ENCODE measurements around the gene INSYN1. TPM values are rescaled to one million over a fixed set of nuclear protein-coding genes. Genes with fewer than 3 reads are reported as not detected.
"Not testable (repeated sequence)": the region's sequence is repeated elsewhere in the genome, so short reads cannot be mapped to it uniquely, and the experiment has no call there.

Gene INSYN1
- total and polyA plus RNA-seq, 9 donors = 3.1 to 9.0 (median 5.4) TPM

GRCh38 chr15:73737535-73737934 lies 15.6 kb downstream of the INSYN1 start:
- H3K9me3 ChIP-seq (replicated peaks; ENCODE audit: control insufficient read depth, low read depth, low read length) = no peaks in the 10 kb centered on the region
- DNase-seq = no peak
- no peak overlapping the region for H3K27ac ChIP-seq (ENCODE audit: low read length)
- H3K36me3 ChIP-seq (ENCODE audit: control insufficient read depth, insufficient read depth, low read length) = no peaks in the 10 kb centered on the region
- H3K4me3 ChIP-seq (ENCODE audit: low read length) = no peak overlapping the region
- peaks cover 22% of the 10 kb centered on the region for H3K27me3 ChIP-seq (ENCODE audit: control insufficient read depth, insufficient read depth, low read length)
- 28% methylated on average over 5 of the region's 7 CpGs for WGBS (ENCODE audit: insufficient coverage)
- no peaks in the 10 kb centered on the region for H3K4me1 ChIP-seq (ENCODE audit: control insufficient read depth, insufficient read depth, low read length)

GRCh38 chr15:73732930-73733329 lies 20.2 kb downstream of the INSYN1 start:
- H3K36me3 ChIP-seq (ENCODE audit: control insufficient read depth, insufficient read depth, low read length) = no peaks in the 10 kb centered on the region
- WGBS (ENCODE audit: insufficient coverage) = 11% methylated on average over 1 of the region's 3 CpGs
- peaks cover 17% of the 10 kb centered on the region for H3K27me3 ChIP-seq (ENCODE audit: control insufficient read depth, insufficient read depth, low read length)
- no peak for DNase-seq
- no peak overlapping the region for H3K27ac ChIP-seq (ENCODE audit: low read length)
- no peaks in the 10 kb centered on the region for H3K9me3 ChIP-seq (replicated peaks; ENCODE audit: control insufficient read depth, low read depth, low read length)
- no peak overlapping the region for H3K4me3 ChIP-seq (ENCODE audit: low read length)
- H3K4me1 ChIP-seq (ENCODE audit: control insufficient read depth, insufficient read depth, low read length) = no peaks in the 10 kb centered on the region

GRCh38 chr15:73732051-73732450 lies 21.1 kb downstream of the INSYN1 start:
- 91% methylated on average over 29 of the region's 29 CpGs for WGBS (ENCODE audit: insufficient coverage)
- not testable (repeated sequence) for H3K4me1 ChIP-seq (ENCODE audit: control insufficient read depth, insufficient read depth, low read length); H3K36me3 ChIP-seq (ENCODE audit: control insufficient read depth, insufficient read depth, low read length); H3K9me3 ChIP-seq (replicated peaks; ENCODE audit: control insufficient read depth, low read depth, low read length); DNase-seq; H3K4me3 ChIP-seq (ENCODE audit: low read length); H3K27ac ChIP-seq (ENCODE audit: low read length)
- peaks cover 13% of the 10 kb centered on the region for H3K27me3 ChIP-seq (ENCODE audit: control insufficient read depth, insufficient read depth, low read length)

DNA sequence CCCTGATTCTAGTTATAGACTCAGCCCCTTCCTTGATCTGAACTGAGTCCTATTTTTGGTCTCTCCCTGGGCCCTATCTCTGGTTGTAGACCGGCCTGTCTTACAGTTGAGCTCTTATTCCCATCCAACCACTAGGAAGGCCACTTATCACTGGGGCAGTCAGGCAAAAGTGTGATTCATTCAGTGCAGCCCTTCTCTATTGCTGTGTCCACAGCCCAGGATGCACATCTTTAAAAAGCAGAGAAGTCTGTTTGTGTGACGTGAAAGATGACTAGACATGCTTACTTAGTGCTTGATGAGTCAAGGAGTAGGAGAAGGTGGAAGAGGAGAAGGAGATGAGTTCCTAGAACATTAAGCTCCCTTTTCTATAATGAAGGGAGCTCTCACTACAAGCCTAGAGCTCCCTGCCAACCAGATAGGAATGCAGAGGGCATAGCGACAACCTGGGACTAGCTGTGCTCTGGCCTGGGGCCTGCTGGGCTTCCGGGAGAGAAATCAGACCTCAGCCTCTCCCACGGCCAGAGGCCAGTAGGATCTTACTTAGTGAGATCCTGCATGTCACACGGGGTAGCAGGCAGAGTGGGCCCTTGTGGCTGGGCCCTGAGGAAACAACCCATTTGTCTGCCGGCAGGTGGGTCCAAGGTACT lies 25.7 kb downstream of the INSYN1 start:
- H3K27ac ChIP-seq (ENCODE audit: low read length) = no peak overlapping the region
- 90% methylated on average over 3 of the region's 7 CpGs for WGBS (ENCODE audit: insufficient coverage)
- H3K4me3 ChIP-seq (ENCODE audit: low read length) = no peak overlapping the region

DNA sequence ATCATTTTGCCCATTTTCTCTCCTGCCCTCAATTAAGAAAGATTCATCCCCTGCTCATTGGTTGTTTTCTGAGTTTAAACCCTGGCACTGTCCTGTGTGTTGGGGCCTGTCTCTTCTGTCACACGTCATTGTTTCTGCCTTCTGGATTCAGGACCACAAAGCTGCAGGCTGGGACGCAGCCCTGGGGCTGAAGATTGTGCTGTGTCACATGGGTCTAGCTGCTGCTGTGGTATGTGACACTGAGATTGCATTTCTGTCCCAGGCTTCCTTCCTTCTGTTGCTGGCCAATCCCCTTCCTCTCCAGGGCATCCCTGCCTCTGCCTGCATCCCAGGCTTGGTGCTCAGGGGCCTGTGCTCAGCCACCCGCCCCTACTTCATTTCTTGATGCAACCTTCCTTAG lies 28.9 kb downstream of the INSYN1 start:
- WGBS (ENCODE audit: insufficient coverage) = no CpG with 5 or more reads among the region's 3 CpGs
- DNase-seq = no peak

More for the DNA sequence above, 25.7 kb downstream of the INSYN1 start:
- H3K4me1 ChIP-seq (ENCODE audit: control insufficient read depth, insufficient read depth, low read length) = no peaks in the 10 kb centered on the region
- H3K9me3 ChIP-seq (replicated peaks; ENCODE audit: control insufficient read depth, low read depth, low read length) = no peaks in the 10 kb centered on the region
- no peak for DNase-seq
- no peaks in the 10 kb centered on the region for H3K27me3 ChIP-seq (ENCODE audit: control insufficient read depth, insufficient read depth, low read length)
- H3K36me3 ChIP-seq (ENCODE audit: control insufficient read depth, insufficient read depth, low read length) = no peaks in the 10 kb centered on the region

DNA sequence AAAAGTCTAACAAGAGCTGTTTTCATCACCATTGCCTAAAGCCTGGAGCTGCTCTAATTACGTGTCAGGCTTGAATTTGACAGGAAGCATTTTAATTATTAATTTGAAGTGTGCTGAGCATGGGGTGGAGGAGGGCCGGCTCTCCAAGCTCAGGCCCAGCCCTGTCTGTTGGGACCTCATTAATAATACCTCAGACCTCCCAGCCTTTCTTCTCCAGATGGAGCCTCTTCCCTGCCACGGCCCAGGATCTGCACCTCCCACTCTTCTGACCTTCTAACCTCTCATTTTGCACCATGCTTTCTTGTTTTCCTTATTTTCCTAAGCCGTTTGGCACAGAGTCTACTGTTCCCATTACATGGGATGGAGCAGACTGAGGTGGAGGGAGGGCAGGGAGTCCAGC lies 30.0 kb downstream of the INSYN1 start:
- Histone ChIP-seq H3K27me3 (ENCODE audit: control insufficient read depth, insufficient read depth, low read length) (no peaks in the 10 kb centered on the region), H3K4me3 (ENCODE audit: low read length) (no peak overlapping the region), H3K4me1 (ENCODE audit: control insufficient read depth, insufficient read depth, low read length) (no peaks in the 10 kb centered on the region), H3K27ac (ENCODE audit: low read length) (no peak overlapping the region), H3K36me3 (ENCODE audit: control insufficient read depth, insufficient read depth, low read length) (no peaks in the 10 kb centered on the region), H3K9me3 (replicated peaks; ENCODE audit: control insufficient read depth, low read depth, low read length) (no peaks in the 10 kb centered on the region)
- no peak for DNase-seq
- WGBS (ENCODE audit: insufficient coverage) = 0% methylated on average over 1 of the region's 4 CpGs

More for the DNA sequence above, 28.9 kb downstream of the INSYN1 start:
- Histone ChIP-seq H3K4me3 (ENCODE audit: low read length) (no peak overlapping the region), H3K4me1 (ENCODE audit: control insufficient read depth, insufficient read depth, low read length) (no peaks in the 10 kb centered on the region), H3K36me3 (ENCODE audit: control insufficient read depth, insufficient read depth, low read length) (no peaks in the 10 kb centered on the region), H3K27ac (ENCODE audit: low read length) (no peak overlapping the region), H3K27me3 (ENCODE audit: control insufficient read depth, insufficient read depth, low read length) (no peaks in the 10 kb centered on the region), H3K9me3 (replicated peaks; ENCODE audit: control insufficient read depth, low read depth, low read length) (no peaks in the 10 kb centered on the region)

GRCh38 chr15:73722425-73722824 lies 30.7 kb downstream of the INSYN1 start:
- no peak overlapping the region for H3K4me3 ChIP-seq (ENCODE audit: low read length)
- no peaks in the 10 kb centered on the region for H3K9me3 ChIP-seq (replicated peaks; ENCODE audit: control insufficient read depth, low read depth, low read length)
- no peaks in the 10 kb centered on the region for H3K27me3 ChIP-seq (ENCODE audit: control insufficient read depth, insufficient read depth, low read length)
- DNase-seq = no peak
- 92% methylated on average over 3 of the region's 3 CpGs for WGBS (ENCODE audit: insufficient coverage)
- H3K36me3 ChIP-seq (ENCODE audit: control insufficient read depth, insufficient read depth, low read length) = no peaks in the 10 kb centered on the region
- H3K4me1 ChIP-seq (ENCODE audit: control insufficient read depth, insufficient read depth, low read length) = no peaks in the 10 kb centered on the region
- no peak overlapping the region for H3K27ac ChIP-seq (ENCODE audit: low read length)

DNA sequence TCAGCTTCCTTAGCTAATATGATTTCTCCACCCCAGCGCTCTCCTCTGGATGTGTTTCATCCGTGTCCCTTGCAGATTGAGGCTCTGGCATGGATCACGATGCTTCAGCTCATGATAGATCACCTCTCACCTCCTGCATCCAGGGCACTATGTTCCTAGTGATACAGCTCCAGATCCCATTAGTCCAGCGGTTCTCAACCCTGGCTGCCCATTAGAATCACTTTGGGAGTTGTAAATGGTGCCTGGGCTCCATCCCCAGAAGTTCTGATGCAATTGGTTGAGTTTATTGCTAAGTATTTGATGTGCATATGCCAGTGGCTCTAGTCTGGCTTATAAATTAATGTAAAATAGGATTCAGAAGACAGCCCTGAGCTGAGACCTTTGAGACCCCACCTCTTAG lies 34.5 kb downstream of the INSYN1 start:
- 67% methylated on average over 3 of the region's 4 CpGs for WGBS (ENCODE audit: insufficient coverage)
- no peak overlapping the region for H3K27ac ChIP-seq (ENCODE audit: low read length)

DNA sequence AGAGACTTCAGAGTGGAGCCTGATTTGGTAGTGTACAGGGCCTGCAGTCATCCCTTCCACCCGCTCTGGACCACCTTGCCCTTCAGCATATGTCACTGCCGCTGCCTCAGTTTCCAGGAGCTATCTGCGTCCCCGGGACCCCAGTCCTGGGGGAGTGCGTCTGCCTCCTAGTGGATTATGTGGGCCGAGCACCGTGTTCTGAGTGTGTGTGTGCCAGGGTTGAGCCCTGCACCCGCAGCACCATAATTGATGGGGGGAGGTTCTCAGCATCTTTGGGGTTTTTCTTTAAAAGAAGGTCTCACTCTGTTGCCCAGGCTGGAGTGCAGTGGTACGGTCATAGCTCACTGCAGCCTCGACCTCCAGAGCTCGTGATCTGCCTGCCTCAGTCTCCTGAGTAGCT lies 35.3 kb downstream of the INSYN1 start:
- Histone ChIP-seq H3K4me1 (ENCODE audit: control insufficient read depth, insufficient read depth, low read length) (peaks cover 3% of the 10 kb centered on the region), H3K9me3 (replicated peaks; ENCODE audit: control insufficient read depth, low read depth, low read length) (no peaks in the 10 kb centered on the region), H3K4me3 (ENCODE audit: low read length) (no peak overlapping the region), H3K27ac (ENCODE audit: low read length) (no peak overlapping the region), H3K27me3 (ENCODE audit: control insufficient read depth, insufficient read depth, low read length) (no peaks in the 10 kb centered on the region), H3K36me3 (ENCODE audit: control insufficient read depth, insufficient read depth, low read length) (peaks cover 11% of the 10 kb centered on the region)
- 48% methylated on average over 7 of the region's 11 CpGs for WGBS (ENCODE audit: insufficient coverage)
- no peak for DNase-seq

More for the DNA sequence above, 34.5 kb downstream of the INSYN1 start:
- DNase-seq = no peak
- peaks cover 3% of the 10 kb centered on the region for H3K36me3 ChIP-seq (ENCODE audit: control insufficient read depth, insufficient read depth, low read length)
- no peak overlapping the region for H3K4me3 ChIP-seq (ENCODE audit: low read length)
- H3K9me3 ChIP-seq (replicated peaks; ENCODE audit: control insufficient read depth, low read depth, low read length) = no peaks in the 10 kb centered on the region
- peaks cover 3% of the 10 kb centered on the region for H3K4me1 ChIP-seq (ENCODE audit: control insufficient read depth, insufficient read depth, low read length)
- H3K27me3 ChIP-seq (ENCODE audit: control insufficient read depth, insufficient read depth, low read length) = no peaks in the 10 kb centered on the region

GRCh38 chr15:73717206-73717605 lies 35.9 kb downstream of the INSYN1 start:
- Histone ChIP-seq H3K27me3 (ENCODE audit: control insufficient read depth, insufficient read depth, low read length) (no peaks in the 10 kb centered on the region), H3K9me3 (replicated peaks; ENCODE audit: control insufficient read depth, low read depth, low read length) (no peaks in the 10 kb centered on the region), H3K27ac (ENCODE audit: low read length) (no peak overlapping the region), H3K36me3 (ENCODE audit: control insufficient read depth, insufficient read depth, low read length) (peaks cover 17% of the 10 kb centered on the region), H3K4me1 (ENCODE audit: control insufficient read depth, insufficient read depth, low read length) (peaks cover 3% of the 10 kb centered on the region), H3K4me3 (ENCODE audit: low read length) (no peak overlapping the region)
- no peak for DNase-seq
- WGBS (ENCODE audit: insufficient coverage) = 73% methylated on average over 2 of the region's 3 CpGs

GRCh38 chr15:73716417-73716816 lies 36.7 kb downstream of the INSYN1 start:
- Histone ChIP-seq H3K27me3 (ENCODE audit: control insufficient read depth, insufficient read depth, low read length) (no peaks in the 10 kb centered on the region), H3K27ac (ENCODE audit: low read length) (no peak overlapping the region), H3K4me3 (ENCODE audit: low read length) (no peak overlapping the region), H3K36me3 (ENCODE audit: control insufficient read depth, insufficient read depth, low read length) (peaks cover 21% of the 10 kb centered on the region), H3K4me1 (ENCODE audit: control insufficient read depth, insufficient read depth, low read length) (peaks cover 3% of the 10 kb centered on the region), H3K9me3 (replicated peaks; ENCODE audit: control insufficient read depth, low read depth, low read length) (no peaks in the 10 kb centered on the region)
- no peak for DNase-seq
- 43% methylated on average over 5 of the region's 6 CpGs for WGBS (ENCODE audit: insufficient coverage)

Data from muscle of leg (tissue), 11 donors.